ENCODE data around the gene CIDEA. TPM values are rescaled to one million over a fixed set of nuclear protein-coding genes. Genes with fewer than 3 reads are reported as not detected.
A peak's percentile ranks its signal among the peaks of the same experiment; 100 is the strongest.

CIDEA gene
- total RNA-seq, 1 donor from 2014 or later = 0.80 TPM

DNA sequence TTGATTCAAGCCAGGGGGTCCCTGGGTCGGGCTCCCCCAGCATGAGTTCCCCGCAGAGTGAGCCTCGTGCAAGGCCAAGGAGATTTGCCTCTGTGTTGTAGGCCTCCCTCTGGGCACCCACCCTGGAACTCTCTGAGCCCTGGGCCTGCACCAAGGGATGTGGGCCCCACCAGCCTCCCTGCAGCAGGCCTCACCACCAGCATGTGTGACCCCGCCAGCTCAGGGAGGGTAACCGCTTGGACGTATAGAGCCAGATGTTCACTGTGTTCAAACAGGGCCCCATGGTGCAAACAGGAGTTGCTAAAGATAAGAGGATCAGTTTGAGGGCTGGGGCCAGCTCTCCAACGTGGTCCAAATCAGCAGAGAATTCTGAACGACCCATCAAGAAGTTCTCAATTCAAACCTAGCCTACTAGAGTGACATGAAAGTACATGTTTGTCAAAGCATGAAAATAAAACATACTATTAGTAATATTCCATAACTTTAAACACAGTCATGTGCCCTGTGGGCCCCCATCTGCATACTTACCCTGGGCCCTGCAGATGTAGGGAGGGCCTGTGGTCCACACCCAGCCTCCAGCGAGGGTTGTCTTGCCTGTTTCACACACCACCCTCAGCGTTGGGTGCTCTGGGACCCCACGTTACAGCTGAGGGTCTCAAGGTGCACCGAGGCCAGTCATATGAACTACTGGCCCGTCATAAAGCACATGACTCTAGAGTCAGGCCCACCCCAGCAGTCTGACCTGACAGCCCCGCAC is 48.4 kb downstream of the CIDEA start:
- ATAC-seq = no peak

DNA sequence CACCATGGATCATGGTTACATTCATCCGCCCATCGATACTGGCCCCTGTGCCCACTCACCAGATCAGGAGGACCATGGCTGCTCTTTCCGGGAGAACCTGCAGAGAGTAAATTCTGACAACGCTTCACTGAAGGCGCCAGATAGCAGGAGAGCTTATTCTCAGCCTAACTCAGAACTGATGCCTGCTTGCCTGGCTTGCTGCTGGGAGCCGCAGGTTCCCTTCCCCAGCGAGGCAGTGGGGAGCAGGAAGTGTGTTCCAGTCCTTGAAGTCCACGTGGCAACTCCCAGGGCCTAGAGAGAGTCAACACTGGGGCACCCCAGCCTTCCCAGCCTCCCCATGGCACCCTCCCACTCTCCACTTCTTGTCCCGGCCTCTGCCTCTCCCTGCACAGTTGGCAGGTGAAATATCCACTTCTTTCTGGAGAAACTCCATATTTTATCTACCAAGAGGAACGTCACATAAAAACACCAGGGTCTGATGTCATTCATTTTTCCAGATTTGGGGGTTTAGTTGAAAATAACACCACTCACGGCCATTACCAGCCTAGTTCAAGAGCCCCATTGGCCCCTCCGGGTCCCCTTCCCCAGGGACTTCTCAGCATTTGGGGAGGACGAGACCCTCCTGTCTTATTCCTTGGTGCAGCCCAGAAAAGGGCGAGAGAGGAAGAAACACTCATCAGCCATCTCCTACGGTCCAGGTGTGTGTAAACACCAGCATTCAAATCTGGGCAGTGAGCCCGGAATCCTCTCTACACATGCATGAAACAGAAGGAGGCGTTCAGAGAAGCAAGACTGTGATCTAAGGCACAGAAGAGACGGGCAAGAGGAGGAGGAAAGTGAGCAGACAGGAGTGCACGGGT is 50.4 kb downstream of the CIDEA start:
- ATAC-seq = peak; percentile 15

DNA sequence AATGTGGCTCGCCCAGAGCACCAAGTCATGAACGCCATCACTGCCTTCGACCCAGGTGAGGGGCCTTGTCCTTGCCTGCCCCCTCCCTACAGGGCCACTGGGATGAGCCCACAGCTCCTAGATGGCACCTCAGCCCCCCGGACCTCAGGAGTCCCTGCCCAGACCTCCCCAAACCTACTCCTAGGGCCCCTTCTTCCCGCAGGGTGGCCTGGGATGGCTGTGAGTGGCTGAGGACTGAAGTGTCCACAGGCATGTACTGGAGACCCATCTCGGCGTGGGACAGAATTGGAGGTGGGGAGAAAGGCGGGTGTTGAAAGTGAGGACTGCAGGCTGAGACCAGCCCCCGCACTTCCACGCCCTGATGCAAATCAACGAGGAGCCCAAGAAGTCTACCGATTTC is 51.0 kb downstream of the CIDEA start:
- no peak for ATAC-seq

DNA sequence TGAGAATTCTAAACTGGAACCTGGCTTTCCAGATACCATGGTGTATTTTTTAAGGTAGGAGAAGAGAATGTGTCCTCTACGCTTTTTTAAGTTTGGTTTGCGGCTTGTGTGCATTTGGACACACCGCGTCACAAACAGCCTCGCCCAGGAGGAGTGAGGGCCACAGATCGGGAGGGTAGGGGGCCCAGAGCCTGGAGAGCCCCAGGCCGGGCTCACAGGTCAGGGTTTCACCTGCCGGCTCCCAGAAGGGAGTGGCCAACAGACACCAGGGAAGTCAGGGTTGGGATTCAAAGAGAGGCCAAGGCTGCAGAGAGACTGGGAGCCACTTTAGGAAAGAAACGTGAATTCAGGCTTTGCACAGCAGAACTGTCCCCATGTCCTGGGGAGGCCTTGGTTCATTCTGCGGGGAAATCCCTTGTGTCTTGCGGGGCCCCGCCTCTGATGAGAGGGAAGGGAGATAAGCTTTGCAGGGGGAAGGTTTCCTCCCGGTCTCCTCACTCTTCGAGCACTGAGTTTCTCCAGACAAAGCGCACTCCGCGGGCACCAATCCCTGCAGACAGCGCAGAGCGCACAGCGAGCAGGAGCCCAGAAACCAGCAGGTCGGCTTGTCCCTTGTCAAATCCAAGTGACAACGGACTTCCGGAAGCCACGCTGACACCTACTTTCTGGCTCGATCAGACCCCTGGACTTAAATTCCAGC is 51.9 kb downstream of the CIDEA start:
- ATAC-seq = no peak

DNA sequence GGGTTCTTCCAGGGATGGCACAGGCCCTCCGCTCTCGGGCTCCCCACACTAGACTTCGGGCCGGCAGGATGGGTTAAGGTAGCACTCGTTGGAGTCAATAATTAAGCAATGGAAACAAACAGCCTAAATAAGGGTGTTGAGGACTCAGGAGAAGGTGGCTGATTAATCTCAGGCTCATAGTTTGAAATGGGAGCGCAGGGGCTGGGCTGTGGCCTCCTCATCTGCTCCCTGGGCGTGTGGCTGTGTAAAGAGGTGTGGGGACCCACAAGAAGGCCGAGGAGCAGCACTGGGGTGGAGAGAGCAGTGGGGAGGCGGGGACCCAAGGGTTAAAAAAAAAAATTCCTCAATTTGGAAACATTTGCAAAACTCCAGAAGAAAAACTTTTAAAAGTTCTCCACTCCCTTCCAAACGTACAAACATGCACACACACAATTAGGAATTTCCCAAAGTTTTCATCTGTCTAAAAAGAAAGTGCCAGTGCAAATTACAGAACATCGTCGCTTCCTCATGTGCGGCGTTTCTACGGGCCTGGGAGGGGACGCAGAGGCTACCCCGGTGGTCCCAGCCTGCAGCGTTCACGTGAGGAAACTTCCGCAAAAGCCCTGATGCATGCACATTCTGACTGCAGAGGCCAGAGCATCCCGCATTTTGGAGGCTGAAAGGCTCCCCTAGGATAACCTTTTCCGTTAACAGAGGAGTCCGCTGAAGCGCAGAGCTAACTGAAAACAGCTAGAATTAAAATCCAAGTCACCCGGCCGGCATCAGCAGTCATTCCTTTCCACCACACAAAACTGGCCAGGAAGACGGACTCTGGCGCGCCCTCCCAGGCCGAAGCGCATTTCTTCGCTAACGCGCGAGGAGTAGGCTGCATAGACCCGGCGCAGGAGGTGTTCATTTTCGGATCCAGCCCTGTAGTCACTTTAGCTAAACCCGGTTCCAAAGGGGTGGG is 52.9 kb downstream of the CIDEA start:
- no peak for ATAC-seq

DNA sequence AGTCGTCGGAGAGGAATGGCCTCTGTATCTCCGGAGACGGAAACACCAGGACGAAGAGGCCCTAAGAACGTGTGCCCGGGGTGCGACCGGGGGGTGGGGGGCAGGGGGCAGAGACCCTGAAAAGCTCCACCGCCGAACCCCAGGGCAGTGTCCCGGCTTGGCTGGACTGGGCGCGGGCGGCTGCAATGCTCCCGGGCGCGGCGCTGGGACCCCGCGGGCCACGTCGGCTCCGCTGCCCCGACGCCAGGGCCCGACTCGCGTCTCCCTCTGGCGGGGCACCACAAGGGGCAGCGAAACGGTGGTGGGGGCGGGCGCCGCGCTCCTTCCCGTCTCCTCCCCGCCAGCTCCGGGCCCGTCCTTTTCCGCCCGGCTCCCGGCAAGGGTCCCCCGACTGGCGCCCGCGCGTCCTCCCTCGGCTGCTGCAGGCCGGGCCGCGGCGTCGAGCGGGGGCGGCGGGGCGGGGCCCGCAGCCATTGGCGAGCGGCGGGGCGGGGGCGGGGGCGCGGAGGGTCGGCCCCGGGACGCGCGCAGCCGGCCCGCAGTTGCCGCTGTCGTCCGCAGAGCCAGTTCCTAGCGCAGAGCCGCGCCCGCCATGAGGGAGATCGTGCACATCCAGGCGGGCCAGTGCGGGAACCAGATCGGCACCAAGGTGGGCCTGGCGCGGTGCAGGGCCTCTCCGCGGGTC is 53.7 kb downstream of the CIDEA start, which contains the start of gene TUBB6:
TUBB6 (plus strand) TSS at position 541 of the 685 bp plus-strand sequence; CDS start at position 593, 52 bp downstream.
- peak; percentile 69 for ATAC-seq

DNA sequence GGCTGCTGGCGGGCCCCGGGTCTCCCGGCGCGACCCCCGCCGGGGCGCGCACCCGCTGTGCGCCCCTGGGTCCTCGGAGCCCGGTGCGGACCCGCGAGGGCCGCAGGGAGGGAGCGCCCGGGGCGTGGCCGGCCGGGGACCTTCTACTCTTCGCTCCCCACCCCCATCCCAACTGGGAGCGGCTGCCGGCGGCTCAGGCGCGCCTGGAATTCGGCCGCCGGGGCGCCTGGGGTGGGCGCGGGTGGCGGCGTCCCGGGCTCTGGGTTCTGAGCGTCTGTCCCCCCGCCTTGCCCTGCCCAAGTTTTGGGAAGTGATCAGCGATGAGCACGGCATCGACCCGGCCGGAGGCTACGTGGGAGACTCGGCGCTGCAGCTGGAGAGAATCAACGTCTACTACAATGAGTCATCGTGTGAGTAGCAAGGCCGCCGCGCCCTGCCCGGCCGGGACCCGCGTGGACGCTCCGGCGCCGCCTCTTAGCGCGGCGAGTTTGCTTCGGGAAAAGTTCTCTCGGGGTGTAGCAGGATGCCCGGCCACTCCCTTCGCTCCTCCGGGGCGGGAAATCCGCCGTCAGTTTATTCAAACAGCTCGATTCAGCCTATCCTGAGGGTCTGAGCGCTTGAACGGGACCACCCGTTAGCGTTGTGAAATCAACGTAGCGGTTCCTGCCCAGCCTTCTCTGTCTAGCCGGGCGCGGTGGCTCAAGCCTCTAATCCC is 54.4 kb downstream of the CIDEA start:
- ATAC-seq = peak; percentile 79

DNA sequence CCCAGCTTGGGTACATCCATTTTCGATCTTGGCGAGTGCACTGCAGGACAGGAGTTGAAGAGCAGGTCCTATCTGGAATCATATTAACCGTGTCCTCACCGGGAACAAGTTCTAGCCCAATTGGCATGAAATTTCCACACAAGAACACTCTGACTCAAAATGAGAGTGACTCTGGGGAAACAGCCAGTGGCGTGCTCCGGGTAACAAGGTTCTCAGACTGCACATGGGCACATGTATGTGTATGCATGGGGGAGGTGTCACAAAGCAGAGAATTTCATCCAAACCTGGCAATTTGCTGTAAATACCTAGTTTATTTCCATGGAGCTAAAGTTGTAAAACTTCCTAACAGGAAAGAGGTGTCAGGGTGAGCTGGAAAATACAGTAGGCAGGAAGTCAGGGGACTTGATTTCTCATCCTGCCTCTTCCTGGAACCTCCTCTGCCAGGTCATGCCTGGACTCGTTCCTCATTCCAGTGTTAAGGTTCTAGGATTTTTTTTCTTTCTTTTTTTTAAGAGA is 55.6 kb downstream of the CIDEA start:
- ATAC-seq = peak; percentile 40

DNA sequence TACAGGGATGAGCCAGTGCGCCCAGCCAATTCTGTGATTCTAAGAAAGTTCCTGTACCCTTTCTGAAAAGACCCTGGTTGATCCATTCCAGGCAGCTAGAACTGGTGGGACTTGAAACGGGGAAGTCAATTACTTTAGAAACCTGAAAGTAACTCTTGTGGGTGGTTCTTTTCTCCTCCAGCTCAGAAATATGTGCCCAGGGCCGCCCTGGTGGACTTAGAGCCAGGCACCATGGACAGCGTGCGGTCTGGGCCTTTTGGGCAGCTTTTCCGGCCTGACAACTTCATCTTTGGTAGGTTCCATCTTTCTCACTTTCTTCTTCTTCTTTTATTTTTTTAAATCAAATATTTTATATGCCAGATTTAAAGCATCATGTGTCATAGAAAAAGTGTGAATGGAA is 56.6 kb downstream of the CIDEA start:
- ATAC-seq = no peak

DNA sequence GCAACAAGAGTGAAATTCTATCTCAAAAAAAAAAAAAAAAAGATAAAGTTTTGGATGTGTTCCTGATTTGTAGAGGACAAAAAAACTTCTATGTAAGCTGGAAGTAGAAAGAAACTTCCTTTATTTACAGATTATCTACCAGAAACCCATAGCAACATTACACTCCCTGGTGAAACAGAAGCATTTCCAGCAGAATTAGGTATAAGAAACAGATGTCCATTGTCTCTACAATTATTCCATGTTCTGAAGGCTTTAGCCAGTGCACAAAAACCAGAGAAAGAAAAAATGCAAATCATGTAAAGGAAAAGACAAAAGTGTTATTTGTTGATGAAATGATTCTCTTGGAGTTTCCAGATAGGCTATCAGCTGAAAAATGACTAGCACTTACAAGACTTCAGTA is 58.8 kb downstream of the CIDEA start:
- no peak for ATAC-seq

DNA sequence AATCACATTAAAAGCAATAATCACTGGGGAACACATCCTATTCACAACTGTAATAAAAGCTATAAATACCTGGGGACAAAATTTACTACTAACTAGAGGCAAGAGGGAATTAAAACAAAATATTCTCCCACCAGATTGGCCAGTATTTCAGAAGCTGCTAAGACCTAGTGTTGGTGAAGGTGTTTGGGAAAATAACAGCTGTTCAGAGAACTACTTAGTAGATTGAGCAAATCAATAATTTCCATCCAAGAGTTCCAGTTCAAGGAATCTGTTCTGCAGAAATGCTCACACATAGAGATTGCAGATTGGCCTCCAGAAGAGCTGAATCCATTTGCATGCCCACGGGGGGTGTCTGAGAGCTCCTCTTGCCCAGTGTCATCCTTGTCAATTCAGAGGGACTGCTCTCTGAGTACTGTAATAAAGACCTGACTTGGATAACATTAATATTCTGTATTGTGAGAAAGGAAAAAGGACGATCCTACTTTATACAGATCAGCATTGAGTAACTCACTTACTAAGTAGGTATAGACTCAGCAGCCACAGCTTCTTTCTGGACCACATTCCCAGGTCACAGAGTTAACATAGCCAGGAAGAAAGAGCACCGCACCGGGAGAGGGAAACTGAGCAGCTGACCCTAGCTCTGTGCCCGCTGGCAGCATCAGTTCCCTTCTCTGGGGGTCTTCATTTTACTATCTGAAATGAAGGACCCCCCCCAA is 59.5 kb downstream of the CIDEA start:
- no peak for ATAC-seq

DNA sequence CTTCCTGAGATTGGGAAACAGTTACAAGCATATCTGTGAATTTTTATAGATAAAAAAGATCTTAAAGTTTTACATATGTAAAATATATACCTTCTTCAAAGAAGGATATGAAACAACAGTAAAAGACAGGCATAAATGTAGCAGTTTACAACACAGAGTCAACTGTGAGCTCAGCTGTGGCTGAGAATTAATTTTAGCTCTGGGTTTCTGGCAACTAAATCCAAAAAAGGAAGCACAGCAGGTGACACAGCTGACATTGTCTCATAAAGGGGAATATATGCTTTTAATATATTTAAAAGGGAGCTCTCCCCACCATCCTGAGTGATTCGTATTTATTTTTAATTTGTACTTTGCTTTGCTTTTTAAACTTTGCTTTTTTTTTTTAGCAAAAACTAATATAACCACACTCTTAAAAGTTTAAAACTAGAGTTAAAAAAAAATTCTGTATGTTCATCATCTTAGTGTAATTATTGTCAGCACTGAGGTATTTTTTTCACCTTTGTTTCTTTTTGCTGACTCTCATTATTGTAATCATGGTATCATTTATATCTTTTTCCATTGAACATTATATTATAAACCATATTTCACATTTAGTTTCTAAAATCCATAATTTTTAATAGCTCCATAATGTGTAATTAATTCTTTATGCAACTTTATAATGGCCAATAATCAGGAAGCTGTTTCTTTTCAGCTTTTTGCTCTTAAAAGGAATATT is 60.6 kb downstream of the CIDEA start:
- no peak for ATAC-seq

DNA sequence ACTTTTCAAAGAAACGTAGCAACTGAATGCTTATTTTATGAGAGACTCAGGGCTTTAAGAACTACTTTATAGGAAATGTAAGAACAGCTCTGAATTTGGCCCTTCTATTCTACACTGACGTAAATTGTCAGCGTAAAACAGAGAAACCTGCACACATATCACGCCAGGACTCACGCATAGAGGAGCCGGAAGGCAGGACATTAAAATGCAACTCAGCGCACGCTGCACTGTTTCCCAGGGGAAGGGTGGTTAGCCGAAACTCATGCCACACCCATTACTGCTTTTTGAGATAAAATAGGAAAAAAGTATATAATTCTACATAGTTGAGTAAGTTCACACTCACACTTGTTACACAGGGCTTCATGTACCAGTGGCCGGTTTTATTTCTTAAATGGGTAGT is 61.3 kb downstream of the CIDEA start:
- peak; percentile 9 for ATAC-seq

DNA sequence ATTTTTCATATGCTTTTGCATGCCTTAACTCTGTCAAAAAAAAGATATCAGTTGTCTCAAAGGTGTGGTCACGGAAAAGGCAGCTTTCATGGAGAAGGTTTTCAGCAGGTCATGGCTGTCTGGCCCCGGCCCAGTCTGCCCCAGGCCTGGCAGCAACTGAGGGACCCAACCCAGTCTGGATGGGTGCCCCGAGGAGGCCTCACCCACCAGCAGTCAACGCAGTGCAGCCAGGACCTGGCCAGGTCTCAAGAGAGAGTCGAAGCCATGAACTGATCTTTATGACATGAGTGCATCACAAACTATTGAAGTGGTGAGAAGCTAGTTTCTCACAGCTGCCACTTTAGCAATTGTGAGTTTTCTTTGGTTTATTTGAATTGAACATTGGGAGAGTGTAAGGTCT is 61.8 kb downstream of the CIDEA start:
- ATAC-seq = peak; percentile 84

DNA sequence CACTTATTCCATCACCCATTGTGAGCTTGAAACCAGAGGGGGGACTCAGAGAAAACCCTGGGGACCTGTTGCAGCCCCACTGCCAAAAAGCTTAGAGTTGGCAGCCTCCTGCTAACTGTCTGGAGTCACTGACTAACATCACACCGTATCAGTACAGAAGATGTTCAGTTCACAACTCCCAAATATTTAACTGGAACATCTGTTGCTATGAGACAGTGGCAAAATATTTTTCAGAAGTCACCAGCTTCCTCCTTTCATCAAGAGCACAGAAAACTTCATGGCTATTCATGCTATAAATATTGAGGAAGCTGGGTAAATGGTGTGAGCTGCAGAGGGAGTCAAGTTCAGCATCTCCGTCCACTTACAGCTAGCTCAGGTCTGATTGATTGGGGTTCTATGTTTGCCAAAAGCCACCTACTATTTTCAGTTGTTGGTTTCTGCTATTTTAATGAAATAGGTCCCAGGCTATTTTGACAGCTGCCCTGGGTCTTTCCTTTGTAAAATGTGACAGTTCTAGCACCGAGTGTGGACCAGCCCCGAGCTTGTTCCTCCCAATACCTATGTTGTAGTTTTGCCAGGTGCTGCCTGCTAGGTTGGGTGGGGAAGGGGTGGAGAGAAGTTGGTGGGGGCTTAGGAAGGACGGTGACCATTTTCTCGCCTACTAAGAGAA is 63.6 kb downstream of the CIDEA start:
- no peak for ATAC-seq

DNA sequence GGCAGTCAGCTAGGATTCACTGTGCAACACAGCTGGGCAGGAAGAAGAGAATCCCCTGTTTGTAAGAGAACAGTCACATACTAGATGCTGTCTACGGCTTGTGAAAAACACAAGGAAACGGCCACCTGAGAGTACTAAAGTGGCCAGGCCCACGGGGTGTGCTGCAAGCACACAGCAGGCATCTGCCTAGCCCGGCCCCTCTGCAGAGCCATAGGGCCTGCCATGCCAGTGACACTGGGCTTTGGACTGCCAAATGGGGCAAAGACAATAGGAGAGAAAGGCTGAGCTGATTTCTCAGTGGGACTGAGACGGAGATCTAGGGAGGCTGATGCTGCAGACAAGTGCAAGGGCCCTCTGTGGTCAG is 64.2 kb downstream of the CIDEA start:
- ATAC-seq = peak; percentile 19

DNA sequence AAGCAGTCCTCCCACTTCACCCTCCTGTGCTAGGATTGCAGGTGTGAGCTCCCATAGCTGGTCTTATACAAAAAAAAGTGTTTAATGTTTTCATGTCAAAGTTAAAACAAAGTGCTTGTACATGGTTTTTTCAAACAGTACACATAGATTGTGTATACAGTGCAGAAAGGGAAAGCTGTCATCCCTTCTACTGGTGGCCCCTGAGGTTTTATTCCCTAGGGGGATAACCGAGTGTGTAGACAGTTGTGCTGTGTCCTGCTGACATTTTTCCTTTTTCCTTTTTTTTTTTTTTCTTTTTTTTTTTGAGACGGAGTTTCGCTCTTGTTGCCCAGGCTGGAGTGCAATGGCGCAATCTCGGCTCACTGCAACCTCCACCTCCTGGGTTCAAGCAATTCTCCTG is 64.7 kb downstream of the CIDEA start:
- no peak for ATAC-seq

DNA sequence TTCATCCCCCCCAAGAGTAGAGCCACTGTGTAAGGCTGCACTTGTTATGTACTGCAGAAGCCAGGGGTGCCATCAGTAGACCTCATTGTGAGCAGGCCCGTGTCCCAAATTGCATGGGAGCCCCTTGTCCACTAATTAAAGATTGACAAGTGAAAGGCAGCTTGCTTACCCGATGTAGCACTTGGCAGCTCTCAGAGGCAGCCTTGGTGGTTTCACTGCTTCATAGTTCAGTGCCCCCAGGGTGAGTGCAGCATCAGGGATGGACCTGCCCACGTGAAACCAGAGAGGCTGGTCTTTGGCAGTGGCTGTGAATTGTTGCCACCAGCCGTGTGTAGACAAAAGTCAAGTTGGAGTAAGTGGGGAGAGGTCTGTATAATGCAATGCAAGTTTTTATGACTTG is 67.2 kb downstream of the CIDEA start:
- peak; percentile 35 for ATAC-seq
